GM12801 (cell line): Measurements from ENCODE around the gene CCDC69.

Experiments
- CTCF ChIP-seq: IDR thresholded peaks from one replicate; pipeline ENCODE4 v1.5.1; 2011; ENCODE audit warnings: control low read depth; ENCODE audit not compliant: insufficient read length; ENCODE audit errors: extremely low read depth

CCDC69 gene

GRCh38 chr5:151154931-151155774, 68.7 kb downstream of the CCDC69 start:
- no peak for TF ChIP-seq CTCF

GRCh38 chr5:151153766-151154272, 70.1 kb downstream of the CCDC69 start:
- TF ChIP-seq CTCF = no peak

- TF ChIP-seq CTCF = no peak
Observed at GRCh38 chr5:151153300-151153699, 70.6 kb downstream of the CCDC69 start.

GRCh38 chr5:151151793-151152192, 72.1 kb downstream of the CCDC69 start:
- TF ChIP-seq CTCF = no peak

GRCh38 chr5:151151263-151151660, 72.6 kb downstream of the CCDC69 start:
- TF ChIP-seq CTCF = no peak

- no peak for TF ChIP-seq CTCF
Observed at GRCh38 chr5:151150471-151151262, 73.2 kb downstream of the CCDC69 start.

- no peak for TF ChIP-seq CTCF
Observed at GRCh38 chr5:151148583-151148982, 75.3 kb downstream of the CCDC69 start.
